GM19452 (cell line): ENCODE data around the gene C12orf57.

Source experiments
- ATAC-seq: cut with Tn5 transposase; IDR thresholded peaks from one replicate; pipeline ENCODE4 v1.9.1; 2021; ENCODE audit not compliant: unreplicated experiment

C12orf57 gene

GRCh38 chr12:6952121-6952862, 8.5 kb downstream of the C12orf57 start:
- no peak for ATAC-seq

- ATAC-seq: no peak
These were observed 9.1 kb downstream of the C12orf57 start for GRCh38 chr12:6952863-6953441.

- ATAC-seq: peak; percentile 44
These were observed 9.9 kb downstream of the C12orf57 start for GRCh38 chr12:6953442-6954315.

GRCh38 chr12:6954316-6955107, 10.7 kb downstream of the C12orf57 start:
- ATAC-seq: no peak

- ATAC-seq: no peak
These were observed 11.5 kb downstream of the C12orf57 start for GRCh38 chr12:6955108-6956020.

- no peak for ATAC-seq
These were observed 12.4 kb downstream of the C12orf57 start for GRCh38 chr12:6956021-6956727.

GRCh38 chr12:6957151-6957701, 13.4 kb downstream of the C12orf57 start:
- no peak for ATAC-seq

GRCh38 chr12:6957741-6958608, 14.2 kb downstream of the C12orf57 start:
- no peak for ATAC-seq

- no peak for ATAC-seq
These were observed 14.8 kb downstream of the C12orf57 start for GRCh38 chr12:6958609-6959057.

- ATAC-seq: peak; percentile 41
These were observed 15.4 kb downstream of the C12orf57 start for GRCh38 chr12:6959058-6959804.

- ATAC-seq: no peak
These were observed 16.2 kb downstream of the C12orf57 start for GRCh38 chr12:6959805-6960592.

- no peak for ATAC-seq
These were observed 16.9 kb downstream of the C12orf57 start for GRCh38 chr12:6960593-6961277.

- ATAC-seq: no peak
These were observed 17.5 kb downstream of the C12orf57 start for GRCh38 chr12:6961278-6961694.

- no peak for ATAC-seq
These were observed 18.0 kb downstream of the C12orf57 start for GRCh38 chr12:6961695-6962284.

- no peak for ATAC-seq
These were observed 18.6 kb downstream of the C12orf57 start for GRCh38 chr12:6962285-6963015.
